C4-2B (cell line): ENCODE measurements around the gene KICS2.

Experiments
- CTCF ChIP-seq: fragments of 450-650 bp; conservative IDR thresholded peaks from 2 replicates; pipeline ENCODE4 v1.5.1; 2017; ENCODE audit warnings: mild to moderate bottlenecking
- ZFX ChIP-seq: fragments of 450-650 bp; IDR thresholded peaks from 2 replicates; pipeline ENCODE4 v1.6.1; 2017

DNA sequence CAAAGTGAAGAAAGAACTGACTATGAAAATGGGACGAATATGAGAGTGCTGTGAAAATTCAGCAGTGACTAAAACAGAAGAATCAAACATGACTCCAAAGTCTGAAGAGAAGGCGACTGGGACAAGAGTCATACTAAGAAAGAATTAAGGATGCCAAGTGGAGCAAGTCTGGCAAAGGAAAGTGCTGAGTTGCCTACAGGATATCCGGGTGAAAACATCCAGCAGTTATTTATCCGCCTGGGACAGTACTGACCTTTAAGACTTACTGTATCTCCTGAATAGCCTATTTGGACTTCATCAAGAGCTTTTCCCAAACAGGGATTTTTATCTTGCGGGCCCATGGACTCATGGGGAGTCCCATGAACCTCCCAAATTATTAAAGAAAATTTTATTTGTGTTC is 41.1 kb downstream of the KICS2 start:
- TF ChIP-seq CTCF = no peak
- TF ChIP-seq ZFX = no peak
